ENCODE data around the gene TRIM34. TPM values are rescaled to one million over a fixed set of nuclear protein-coding genes. Genes with fewer than 3 reads are reported as not detected.

TRIM34 gene
- total and polyA plus RNA-seq, 10 of the 15 experiments (the other 5 are each of a cell fraction or from before 2014, with no cell fraction given): 16.7 to 51.4 (median 21.5) TPM

DNA sequence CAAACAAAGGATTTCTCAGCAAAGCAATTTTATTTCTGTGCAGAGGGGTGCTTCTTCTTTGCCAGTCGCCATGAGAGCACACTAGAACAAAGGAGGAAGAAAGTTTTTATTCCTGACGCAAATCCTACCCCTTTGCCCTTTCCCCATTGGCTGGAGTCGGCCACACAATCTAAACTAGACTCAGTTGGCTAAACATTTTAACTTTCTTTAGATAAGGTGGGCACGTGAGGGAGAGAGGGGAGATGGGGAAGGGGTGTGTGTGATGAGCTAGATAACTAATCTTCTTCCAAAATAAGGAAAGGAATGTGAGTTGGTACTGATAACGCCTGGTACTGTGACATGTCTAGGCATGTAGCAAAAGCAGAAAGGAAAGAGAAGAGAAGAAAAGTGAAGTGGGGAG is 65.4 kb downstream of the TRIM34 start (continued):
- TF ChIP-seq, protein P1, sequence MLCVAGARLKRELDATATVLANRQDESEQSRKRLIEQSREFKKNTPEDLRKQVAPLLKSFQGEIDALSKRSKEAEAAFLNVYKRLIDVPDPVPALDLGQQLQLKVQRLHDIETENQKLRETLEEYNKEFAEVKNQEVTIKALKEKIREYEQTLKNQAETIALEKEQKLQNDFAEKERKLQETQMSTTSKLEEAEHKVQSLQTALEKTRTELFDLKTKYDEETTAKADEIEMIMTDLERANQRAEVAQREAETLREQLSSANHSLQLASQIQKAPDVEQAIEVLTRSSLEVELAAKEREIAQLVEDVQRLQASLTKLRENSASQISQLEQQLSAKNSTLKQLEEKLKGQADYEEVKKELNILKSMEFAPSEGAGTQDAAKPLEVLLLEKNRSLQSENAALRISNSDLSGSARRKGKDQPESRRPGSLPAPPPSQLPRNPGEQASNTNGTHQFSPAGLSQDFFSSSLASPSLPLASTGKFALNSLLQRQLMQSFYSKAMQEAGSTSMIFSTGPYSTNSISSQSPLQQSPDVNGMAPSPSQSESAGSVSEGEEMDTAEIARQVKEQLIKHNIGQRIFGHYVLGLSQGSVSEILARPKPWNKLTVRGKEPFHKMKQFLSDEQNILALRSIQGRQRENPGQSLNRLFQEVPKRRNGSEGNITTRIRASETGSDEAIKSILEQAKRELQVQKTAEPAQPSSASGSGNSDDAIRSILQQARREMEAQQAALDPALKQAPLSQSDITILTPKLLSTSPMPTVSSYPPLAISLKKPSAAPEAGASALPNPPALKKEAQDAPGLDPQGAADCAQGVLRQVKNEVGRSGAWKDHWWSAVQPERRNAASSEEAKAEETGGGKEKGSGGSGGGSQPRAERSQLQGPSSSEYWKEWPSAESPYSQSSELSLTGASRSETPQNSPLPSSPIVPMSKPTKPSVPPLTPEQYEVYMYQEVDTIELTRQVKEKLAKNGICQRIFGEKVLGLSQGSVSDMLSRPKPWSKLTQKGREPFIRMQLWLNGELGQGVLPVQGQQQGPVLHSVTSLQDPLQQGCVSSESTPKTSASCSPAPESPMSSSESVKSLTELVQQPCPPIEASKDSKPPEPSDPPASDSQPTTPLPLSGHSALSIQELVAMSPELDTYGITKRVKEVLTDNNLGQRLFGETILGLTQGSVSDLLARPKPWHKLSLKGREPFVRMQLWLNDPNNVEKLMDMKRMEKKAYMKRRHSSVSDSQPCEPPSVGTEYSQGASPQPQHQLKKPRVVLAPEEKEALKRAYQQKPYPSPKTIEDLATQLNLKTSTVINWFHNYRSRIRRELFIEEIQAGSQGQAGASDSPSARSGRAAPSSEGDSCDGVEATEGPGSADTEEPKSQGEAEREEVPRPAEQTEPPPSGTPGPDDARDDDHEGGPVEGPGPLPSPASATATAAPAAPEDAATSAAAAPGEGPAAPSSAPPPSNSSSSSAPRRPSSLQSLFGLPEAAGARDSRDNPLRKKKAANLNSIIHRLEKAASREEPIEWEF (IDR thresholded peaks at IDR 0.05; ENCODE audit: insufficient replicate concordance, low read depth, low read length): no peak
- TF ChIP-seq TCF3 (IDR thresholded peaks at IDR 0.05; ENCODE audit: borderline replicate concordance, insufficient read depth, low read depth, low read length): no peak
- TF ChIP-seq, protein P2, sequence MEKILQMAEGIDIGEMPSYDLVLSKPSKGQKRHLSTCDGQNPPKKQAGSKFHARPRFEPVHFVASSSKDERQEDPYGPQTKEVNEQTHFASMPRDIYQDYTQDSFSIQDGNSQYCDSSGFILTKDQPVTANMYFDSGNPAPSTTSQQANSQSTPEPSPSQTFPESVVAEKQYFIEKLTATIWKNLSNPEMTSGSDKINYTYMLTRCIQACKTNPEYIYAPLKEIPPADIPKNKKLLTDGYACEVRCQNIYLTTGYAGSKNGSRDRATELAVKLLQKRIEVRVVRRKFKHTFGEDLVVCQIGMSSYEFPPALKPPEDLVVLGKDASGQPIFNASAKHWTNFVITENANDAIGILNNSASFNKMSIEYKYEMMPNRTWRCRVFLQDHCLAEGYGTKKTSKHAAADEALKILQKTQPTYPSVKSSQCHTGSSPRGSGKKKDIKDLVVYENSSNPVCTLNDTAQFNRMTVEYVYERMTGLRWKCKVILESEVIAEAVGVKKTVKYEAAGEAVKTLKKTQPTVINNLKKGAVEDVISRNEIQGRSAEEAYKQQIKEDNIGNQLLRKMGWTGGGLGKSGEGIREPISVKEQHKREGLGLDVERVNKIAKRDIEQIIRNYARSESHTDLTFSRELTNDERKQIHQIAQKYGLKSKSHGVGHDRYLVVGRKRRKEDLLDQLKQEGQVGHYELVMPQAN (conservative IDR thresholded peaks at IDR 0.05): no peak
- 0 out of 2 replicates have a peak, but pooled peaks have one; percentile 2 for TF ChIP-seq SIN3A (IDR thresholded peaks at IDR 0.05; ENCODE audit: low read depth, low read length)
- TF ChIP-seq ESRRA (IDR thresholded peaks at IDR 0.05; ENCODE audit: low read length): no peak
- TF ChIP-seq, protein P3, sequence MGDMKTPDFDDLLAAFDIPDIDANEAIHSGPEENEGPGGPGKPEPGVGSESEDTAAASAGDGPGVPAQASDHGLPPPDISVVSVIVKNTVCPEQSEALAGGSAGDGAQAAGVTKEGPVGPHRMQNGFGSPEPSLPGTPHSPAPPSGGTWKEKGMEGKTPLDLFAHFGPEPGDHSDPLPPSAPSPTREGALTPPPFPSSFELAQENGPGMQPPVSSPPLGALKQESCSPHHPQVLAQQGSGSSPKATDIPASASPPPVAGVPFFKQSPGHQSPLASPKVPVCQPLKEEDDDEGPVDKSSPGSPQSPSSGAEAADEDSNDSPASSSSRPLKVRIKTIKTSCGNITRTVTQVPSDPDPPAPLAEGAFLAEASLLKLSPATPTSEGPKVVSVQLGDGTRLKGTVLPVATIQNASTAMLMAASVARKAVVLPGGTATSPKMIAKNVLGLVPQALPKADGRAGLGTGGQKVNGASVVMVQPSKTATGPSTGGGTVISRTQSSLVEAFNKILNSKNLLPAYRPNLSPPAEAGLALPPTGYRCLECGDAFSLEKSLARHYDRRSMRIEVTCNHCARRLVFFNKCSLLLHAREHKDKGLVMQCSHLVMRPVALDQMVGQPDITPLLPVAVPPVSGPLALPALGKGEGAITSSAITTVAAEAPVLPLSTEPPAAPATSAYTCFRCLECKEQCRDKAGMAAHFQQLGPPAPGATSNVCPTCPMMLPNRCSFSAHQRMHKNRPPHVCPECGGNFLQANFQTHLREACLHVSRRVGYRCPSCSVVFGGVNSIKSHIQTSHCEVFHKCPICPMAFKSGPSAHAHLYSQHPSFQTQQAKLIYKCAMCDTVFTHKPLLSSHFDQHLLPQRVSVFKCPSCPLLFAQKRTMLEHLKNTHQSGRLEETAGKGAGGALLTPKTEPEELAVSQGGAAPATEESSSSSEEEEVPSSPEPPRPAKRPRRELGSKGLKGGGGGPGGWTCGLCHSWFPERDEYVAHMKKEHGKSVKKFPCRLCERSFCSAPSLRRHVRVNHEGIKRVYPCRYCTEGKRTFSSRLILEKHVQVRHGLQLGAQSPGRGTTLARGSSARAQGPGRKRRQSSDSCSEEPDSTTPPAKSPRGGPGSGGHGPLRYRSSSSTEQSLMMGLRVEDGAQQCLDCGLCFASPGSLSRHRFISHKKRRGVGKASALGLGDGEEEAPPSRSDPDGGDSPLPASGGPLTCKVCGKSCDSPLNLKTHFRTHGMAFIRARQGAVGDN (IDR thresholded peaks at IDR 0.05): no peak
- TF ChIP-seq, protein P4, sequence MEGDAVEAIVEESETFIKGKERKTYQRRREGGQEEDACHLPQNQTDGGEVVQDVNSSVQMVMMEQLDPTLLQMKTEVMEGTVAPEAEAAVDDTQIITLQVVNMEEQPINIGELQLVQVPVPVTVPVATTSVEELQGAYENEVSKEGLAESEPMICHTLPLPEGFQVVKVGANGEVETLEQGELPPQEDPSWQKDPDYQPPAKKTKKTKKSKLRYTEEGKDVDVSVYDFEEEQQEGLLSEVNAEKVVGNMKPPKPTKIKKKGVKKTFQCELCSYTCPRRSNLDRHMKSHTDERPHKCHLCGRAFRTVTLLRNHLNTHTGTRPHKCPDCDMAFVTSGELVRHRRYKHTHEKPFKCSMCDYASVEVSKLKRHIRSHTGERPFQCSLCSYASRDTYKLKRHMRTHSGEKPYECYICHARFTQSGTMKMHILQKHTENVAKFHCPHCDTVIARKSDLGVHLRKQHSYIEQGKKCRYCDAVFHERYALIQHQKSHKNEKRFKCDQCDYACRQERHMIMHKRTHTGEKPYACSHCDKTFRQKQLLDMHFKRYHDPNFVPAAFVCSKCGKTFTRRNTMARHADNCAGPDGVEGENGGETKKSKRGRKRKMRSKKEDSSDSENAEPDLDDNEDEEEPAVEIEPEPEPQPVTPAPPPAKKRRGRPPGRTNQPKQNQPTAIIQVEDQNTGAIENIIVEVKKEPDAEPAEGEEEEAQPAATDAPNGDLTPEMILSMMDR (IDR thresholded peaks at IDR 0.05 in 2 of 3, conservative IDR thresholded peaks at IDR 0.05 in 1 of 3; ENCODE audit: control insufficient read depth in 2 of 3, extremely low read depth in 1 of 3, insufficient read depth in 1 of 3, low read depth in 3 of 3, low read length in 3 of 3): no peak
- peak in 1 of 2 experiments; percentile 79; a peak in 2 of 4 replicates for TF ChIP-seq BHLHE40 (IDR thresholded peaks at IDR 0.05; ENCODE audit: borderline replicate concordance in 1 of 2, low read depth in 2 of 2, low read length in 1 of 2)
- TF ChIP-seq FOXK2 (IDR thresholded peaks at IDR 0.05): no peak
- TF ChIP-seq POU2F2 (IDR thresholded peaks at IDR 0.05; ENCODE audit: borderline replicate concordance, low read depth, low read length): no peak
- no peak for TF ChIP-seq SMARCA5 (IDR thresholded peaks at IDR 0.05)
- no peak; a peak in 2 of 4 replicates for TF ChIP-seq IKZF2 (IDR thresholded peaks at IDR 0.05)
- TF ChIP-seq GABPA (IDR thresholded peaks at IDR 0.05; ENCODE audit: low read depth): no peak
- no peak for TF ChIP-seq RB1 (IDR thresholded peaks at IDR 0.05; ENCODE audit: borderline replicate concordance)
- TF ChIP-seq CHD4 (IDR thresholded peaks at IDR 0.05): no peak
